ENCODE results near the gene SIAH1. TPM values are rescaled to one million over a fixed set of nuclear protein-coding genes. Genes with fewer than 3 reads are reported as not detected.

Gene SIAH1
- total RNA-seq, 1 experiment from 2014 or later = 30.0 TPM

GRCh38 chr16:48395375-48395774 is 10.2 kb upstream of the SIAH1 start:
- no peaks in the 10 kb centered on the region for H3K4me1 ChIP-seq (ENCODE audit: insufficient read depth, low read length, poor library complexity, severe bottlenecking)
- H3K9me3 ChIP-seq (ENCODE audit: low read depth, low read length, poor library complexity, severe bottlenecking) = no peaks in the 10 kb centered on the region
- BruUV-seq (replicated peaks) = no TSS peak
- TF ChIP-seq, protein P1, sequence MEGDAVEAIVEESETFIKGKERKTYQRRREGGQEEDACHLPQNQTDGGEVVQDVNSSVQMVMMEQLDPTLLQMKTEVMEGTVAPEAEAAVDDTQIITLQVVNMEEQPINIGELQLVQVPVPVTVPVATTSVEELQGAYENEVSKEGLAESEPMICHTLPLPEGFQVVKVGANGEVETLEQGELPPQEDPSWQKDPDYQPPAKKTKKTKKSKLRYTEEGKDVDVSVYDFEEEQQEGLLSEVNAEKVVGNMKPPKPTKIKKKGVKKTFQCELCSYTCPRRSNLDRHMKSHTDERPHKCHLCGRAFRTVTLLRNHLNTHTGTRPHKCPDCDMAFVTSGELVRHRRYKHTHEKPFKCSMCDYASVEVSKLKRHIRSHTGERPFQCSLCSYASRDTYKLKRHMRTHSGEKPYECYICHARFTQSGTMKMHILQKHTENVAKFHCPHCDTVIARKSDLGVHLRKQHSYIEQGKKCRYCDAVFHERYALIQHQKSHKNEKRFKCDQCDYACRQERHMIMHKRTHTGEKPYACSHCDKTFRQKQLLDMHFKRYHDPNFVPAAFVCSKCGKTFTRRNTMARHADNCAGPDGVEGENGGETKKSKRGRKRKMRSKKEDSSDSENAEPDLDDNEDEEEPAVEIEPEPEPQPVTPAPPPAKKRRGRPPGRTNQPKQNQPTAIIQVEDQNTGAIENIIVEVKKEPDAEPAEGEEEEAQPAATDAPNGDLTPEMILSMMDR (conservative IDR thresholded peaks at IDR 0.05; ENCODE audit: low read depth, low read length) = no peak
- TF ChIP-seq EZH2 (IDR thresholded peaks at IDR 0.05; ENCODE audit: borderline replicate concordance, low read depth, low read length, poor library complexity, severe bottlenecking) = no peak
- no peak overlapping the region for H3K4me3 ChIP-seq (ENCODE audit: low read depth, low read length, poor library complexity, severe bottlenecking)
- no peaks in the 10 kb centered on the region for H3K36me3 ChIP-seq (ENCODE audit: insufficient read depth, low read length, poor library complexity, severe bottlenecking)
- H3K27ac ChIP-seq (ENCODE audit: low read depth, low read length, poor library complexity, severe bottlenecking) = no peak overlapping the region
- CTCF ChIA-PET = no interaction called here
- DNase-seq (ENCODE audit: low spot score) = no peak
- intact Hi-C loops (cut with micrococcal nuclease; ENCODE audit: unreplicated experiment) = no loop called here
- POLR2A ChIA-PET (ENCODE audit: low non-redundant PET) = no interaction called here
- no peaks in the 10 kb centered on the region for H3K27me3 ChIP-seq (replicated peaks; ENCODE audit: insufficient read depth, low read depth, low read length, poor library complexity)

GRCh38 chr16:48394355-48394703 is 9.1 kb upstream of the SIAH1 start:
- intact Hi-C loops (cut with micrococcal nuclease; ENCODE audit: unreplicated experiment) = no loop called here
- no TSS peak for BruUV-seq (replicated peaks)
- ChIA-PET POLR2A (ENCODE audit: low non-redundant PET) (no interaction called here), CTCF (no interaction called here)
- H3K36me3 ChIP-seq (ENCODE audit: insufficient read depth, low read length, poor library complexity, severe bottlenecking) = no peaks in the 10 kb centered on the region
- H3K27me3 ChIP-seq (replicated peaks; ENCODE audit: insufficient read depth, low read depth, low read length, poor library complexity) = no peaks in the 10 kb centered on the region
- H3K27ac ChIP-seq (ENCODE audit: low read depth, low read length, poor library complexity, severe bottlenecking) = no peak overlapping the region
- no peak overlapping the region for H3K4me3 ChIP-seq (ENCODE audit: low read depth, low read length, poor library complexity, severe bottlenecking)
- TF ChIP-seq EZH2 (IDR thresholded peaks at IDR 0.05; ENCODE audit: borderline replicate concordance, low read depth, low read length, poor library complexity, severe bottlenecking) = no peak
- TF ChIP-seq, protein P1 (conservative IDR thresholded peaks at IDR 0.05; ENCODE audit: low read depth, low read length) = no peak
- H3K9me3 ChIP-seq (ENCODE audit: low read depth, low read length, poor library complexity, severe bottlenecking) = no peaks in the 10 kb centered on the region
- no peaks in the 10 kb centered on the region for H3K4me1 ChIP-seq (ENCODE audit: insufficient read depth, low read length, poor library complexity, severe bottlenecking)
- DNase-seq (ENCODE audit: low spot score) = no peak

DNA sequence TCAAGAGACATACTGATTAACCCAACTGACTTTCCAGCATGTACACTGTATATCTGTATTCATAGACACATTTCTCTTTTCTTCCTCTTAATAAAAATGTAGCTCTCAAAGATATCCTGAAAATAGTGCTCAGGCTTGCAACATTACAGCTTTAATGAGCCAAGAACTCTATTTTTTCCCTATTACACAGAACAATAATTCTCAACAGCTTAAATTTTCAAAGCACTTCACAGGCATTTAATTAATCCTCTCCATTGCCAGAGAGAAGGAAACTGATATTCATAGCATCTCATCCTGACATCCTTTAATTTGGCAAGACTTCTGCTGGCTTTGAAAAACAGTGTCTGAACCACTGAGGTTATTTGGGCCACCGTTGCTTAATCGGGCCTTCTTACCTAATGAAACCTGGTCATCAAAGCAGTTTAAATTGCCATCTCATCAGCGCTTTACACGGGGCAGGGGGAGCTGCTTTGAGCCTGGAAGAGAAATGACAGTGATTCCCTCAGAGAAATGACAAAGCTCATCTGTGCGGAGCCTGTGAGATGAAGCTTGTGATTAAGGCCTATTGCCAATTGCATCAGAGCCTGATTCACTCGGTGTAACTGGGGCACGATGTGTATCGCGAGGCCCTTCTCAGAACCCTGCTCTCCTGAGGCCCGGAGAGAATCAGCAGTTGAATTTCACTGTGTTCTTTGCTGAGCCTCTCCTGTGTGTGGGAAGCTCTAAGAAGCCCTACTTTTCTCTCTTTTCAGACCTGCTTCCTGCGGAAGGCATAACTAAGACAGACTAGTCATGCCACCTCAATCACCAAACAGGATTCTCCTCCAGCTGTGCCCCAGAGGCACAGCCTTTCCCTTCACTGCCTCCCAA is 8.5 kb upstream of the SIAH1 start:
- BruUV-seq (replicated peaks) = no TSS peak
- no peak for DNase-seq (ENCODE audit: low spot score)
- Histone ChIP-seq H3K27ac (ENCODE audit: low read depth, low read length, poor library complexity, severe bottlenecking) (no peak overlapping the region), H3K9me3 (ENCODE audit: low read depth, low read length, poor library complexity, severe bottlenecking) (no peaks in the 10 kb centered on the region), H3K4me1 (ENCODE audit: insufficient read depth, low read length, poor library complexity, severe bottlenecking) (no peaks in the 10 kb centered on the region), H3K36me3 (ENCODE audit: insufficient read depth, low read length, poor library complexity, severe bottlenecking) (no peaks in the 10 kb centered on the region), H3K27me3 (replicated peaks; ENCODE audit: insufficient read depth, low read depth, low read length, poor library complexity) (no peaks in the 10 kb centered on the region), H3K4me3 (ENCODE audit: low read depth, low read length, poor library complexity, severe bottlenecking) (no peak overlapping the region)
- intact Hi-C loops (cut with micrococcal nuclease; ENCODE audit: unreplicated experiment) = no loop called here
- CTCF ChIA-PET = no interaction called here
- POLR2A ChIA-PET (ENCODE audit: low non-redundant PET) = no interaction called here
- TF ChIP-seq, protein P1 (conservative IDR thresholded peaks at IDR 0.05; ENCODE audit: low read depth, low read length) = no peak
- no peak for TF ChIP-seq EZH2 (IDR thresholded peaks at IDR 0.05; ENCODE audit: borderline replicate concordance, low read depth, low read length, poor library complexity, severe bottlenecking)

Measured in A673 (cell line).